Right lobe of liver (tissue), 4 donors: Measurements from ENCODE around the gene UGT2A3.

ENCODE experiments used
- POLR2A ChIP-seq: fragments of 450-650 bp; IDR thresholded peaks from one replicate; pipeline ENCODE4 v1.6.1; 2017; ENCODE audit warnings: antibody characterized with exemption, mild to moderate bottlenecking
- TF ChIP-seq, protein P1 (sequence below), 4 donors: fragments of 200-600 bp in 3 of 4; fragments of 450-650 bp in 1 of 4; IDR thresholded peaks; one replicate each; pipeline versions ENCODE4 v1.5.1 to v1.8.0; 2016 to 2022; ENCODE audit warnings: antibody characterized with exemption in 4 of 4, mild to moderate bottlenecking in 2 of 4
- donor health status: DM: no; HTN: no; CAD: no.
- donor health status: DM: no; HTN: no; CAD: no.
- donor health status: DM: no; HTN: yes; CAD: no.

DNA sequence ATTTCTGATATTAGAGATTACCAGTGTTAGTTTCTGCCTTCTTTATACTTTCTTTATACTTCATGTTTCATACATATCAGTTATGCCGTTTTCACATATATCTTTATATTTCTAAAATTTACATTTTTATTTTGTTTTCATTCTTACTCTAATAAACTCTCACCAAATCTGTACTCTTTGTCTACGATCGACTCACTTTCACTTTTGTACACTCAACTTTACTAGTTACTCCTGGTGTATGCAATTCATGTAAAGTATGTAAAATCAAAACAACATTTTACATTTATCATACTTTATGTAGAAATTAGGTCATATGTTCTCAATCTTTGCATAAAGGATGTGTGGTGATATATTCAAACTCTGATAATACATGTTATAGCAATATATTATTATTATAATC lies 59.9 kb downstream of the UGT2A3 start:
- TF ChIP-seq, protein P1, sequence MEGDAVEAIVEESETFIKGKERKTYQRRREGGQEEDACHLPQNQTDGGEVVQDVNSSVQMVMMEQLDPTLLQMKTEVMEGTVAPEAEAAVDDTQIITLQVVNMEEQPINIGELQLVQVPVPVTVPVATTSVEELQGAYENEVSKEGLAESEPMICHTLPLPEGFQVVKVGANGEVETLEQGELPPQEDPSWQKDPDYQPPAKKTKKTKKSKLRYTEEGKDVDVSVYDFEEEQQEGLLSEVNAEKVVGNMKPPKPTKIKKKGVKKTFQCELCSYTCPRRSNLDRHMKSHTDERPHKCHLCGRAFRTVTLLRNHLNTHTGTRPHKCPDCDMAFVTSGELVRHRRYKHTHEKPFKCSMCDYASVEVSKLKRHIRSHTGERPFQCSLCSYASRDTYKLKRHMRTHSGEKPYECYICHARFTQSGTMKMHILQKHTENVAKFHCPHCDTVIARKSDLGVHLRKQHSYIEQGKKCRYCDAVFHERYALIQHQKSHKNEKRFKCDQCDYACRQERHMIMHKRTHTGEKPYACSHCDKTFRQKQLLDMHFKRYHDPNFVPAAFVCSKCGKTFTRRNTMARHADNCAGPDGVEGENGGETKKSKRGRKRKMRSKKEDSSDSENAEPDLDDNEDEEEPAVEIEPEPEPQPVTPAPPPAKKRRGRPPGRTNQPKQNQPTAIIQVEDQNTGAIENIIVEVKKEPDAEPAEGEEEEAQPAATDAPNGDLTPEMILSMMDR (IDR thresholded peaks at IDR 0.05) = no peak
- TF ChIP-seq POLR2A = no peak
